ENCODE data around the gene CSTF3.
A peak's percentile ranks its signal among the peaks of the same experiment; 100 is the strongest.
"Not testable (repeated sequence)": the region's sequence is repeated elsewhere in the genome, so short reads cannot be mapped to it uniquely, and the experiment has no call there.

The CSTF3 gene

GRCh38 chr11:33161120-33162005 is at the start of gene CSTF3:
CSTF3 (minus strand) TSS chr11:33161480; CDS start chr11:33161325, 155 bp downstream.
- DNase-seq: peak; percentile 88

- no peak for DNase-seq
Measured at GRCh38 chr11:33208150-33208549, 46.9 kb upstream of the CSTF3 start.

DNA sequence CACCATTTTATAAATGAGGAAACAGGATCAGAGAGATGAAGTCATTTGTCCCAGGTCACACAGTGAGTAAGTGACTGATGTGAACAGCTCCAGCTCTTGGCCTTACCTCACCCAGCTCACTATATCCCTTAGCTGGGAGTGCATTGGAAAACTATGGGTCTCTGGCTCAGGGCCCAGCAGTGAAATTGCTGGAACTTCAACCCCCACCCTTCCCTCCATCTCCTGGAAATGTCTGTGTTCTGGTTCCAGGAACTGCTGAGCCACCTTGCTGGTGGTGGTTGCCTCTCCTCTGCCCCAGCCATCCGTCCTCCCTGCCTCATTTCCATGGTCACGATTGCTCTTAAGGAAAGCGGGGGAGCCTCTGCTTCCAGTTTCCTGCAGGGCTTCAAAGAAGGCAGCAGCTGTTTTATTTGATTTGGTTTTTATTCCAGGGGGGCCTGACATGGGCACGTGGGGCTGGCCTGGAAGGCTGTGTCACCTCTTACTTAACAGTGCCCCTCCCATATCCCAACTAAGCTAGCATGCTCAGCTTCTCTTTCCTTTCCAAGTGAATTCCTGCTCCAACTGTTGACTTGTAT is 46.2 kb upstream of the CSTF3 start:
- DNase-seq: no peak

- DNase-seq: no peak
Measured at GRCh38 chr11:33197915-33198727, 36.8 kb upstream of the CSTF3 start.

DNA sequence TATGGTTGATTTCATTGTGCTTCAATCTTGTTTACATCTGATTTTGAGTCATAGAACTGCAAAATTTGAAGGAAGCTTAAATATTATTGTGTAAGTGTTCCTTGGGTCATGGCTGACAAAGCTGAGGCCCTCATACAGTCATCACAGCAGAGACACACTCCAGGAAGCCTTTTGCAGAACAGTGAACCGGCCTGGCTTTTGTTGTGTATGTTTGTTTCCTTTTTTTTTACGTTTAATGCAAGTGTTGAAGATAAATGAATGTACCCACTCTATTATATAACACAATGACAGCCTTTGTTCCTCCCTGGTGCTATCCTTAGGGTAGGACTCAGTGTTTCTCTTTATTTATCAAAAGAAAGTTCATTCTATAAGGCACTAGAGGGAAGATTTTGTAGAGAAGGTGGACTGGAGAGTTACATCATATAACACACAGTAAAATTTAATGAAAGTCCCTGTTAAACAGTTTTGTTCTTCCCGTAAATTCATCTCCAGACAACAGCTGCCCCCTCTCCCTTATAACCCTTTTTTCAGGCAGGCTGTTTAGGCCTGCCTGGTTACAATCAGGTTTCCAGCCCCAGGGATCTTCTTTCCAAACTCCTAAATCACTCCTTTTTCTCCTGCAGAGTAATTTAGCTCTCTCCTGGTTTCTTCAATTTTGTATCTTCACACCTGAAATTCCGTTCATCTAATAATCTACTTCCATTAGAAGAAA is 34.3 kb upstream of the CSTF3 start:
- DNase-seq: no peak

DNA sequence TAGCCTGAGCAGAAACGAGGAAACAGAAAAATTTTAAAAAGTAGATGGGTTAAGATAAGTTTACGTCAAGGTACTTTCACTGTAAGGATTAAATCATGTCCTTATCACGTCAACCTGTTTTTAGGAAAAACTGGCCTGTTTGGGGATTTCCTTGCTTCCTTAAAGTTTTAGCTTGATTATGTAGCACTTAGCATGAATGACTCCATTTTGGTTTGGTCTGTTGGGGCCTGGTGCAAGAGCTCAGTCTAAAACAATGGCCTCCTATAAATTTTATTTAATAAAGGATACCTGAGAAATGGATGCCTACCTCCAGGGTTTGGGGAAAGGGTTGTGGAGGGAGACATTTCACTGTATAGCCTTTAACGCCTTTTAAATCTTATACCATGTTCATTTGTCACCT is 33.2 kb upstream of the CSTF3 start:
- no peak for DNase-seq

DNA sequence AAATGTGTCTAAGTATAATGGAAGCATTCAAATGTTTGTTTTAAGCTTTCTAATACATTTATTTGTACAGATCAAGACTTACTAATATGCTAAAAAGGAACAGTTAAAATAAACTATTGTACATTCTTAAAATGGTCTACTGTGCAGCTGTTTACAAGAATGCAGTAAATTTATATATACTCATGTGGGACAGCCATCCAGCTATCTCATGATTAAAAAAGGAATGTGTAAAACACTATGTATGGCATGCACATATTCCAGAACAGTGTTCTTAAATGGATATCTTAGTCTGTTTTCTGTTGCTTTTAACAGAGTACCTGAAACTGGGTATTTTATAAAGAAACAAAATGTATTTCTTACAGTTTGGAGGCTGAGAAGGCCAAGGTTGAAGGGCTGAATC is 30.2 kb upstream of the CSTF3 start:
- no peak for DNase-seq

- no peak for DNase-seq
Measured at GRCh38 chr11:33187998-33188722, 26.9 kb upstream of the CSTF3 start.

DNA sequence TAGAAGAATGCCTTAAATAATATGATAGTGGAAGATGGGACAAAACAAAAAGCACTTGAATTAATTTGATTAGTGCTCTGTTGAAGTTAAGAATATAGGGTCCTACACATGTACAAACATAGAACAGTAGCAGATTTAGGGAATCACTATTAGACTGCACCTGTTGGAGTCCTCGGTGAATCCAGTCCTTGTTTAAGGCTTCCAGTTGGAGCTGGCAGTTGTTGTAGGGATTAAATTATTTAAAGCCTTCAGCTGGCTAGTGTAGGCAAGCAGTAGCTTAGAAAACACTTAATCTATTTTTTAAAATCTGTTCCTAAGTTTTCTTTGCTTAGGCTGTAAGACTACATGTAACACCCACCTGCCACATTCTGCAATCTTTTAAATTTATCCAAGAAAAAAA is 24.5 kb upstream of the CSTF3 start:
- DNase-seq: no peak

- no peak for DNase-seq
Measured at GRCh38 chr11:33182246-33182878, 21.1 kb upstream of the CSTF3 start.

- DNase-seq: no peak
Measured at GRCh38 chr11:33179348-33179803, 18.1 kb upstream of the CSTF3 start.

GRCh38 chr11:33178443-33179180 is 17.3 kb upstream of the CSTF3 start:
- DNase-seq: no peak

DNA sequence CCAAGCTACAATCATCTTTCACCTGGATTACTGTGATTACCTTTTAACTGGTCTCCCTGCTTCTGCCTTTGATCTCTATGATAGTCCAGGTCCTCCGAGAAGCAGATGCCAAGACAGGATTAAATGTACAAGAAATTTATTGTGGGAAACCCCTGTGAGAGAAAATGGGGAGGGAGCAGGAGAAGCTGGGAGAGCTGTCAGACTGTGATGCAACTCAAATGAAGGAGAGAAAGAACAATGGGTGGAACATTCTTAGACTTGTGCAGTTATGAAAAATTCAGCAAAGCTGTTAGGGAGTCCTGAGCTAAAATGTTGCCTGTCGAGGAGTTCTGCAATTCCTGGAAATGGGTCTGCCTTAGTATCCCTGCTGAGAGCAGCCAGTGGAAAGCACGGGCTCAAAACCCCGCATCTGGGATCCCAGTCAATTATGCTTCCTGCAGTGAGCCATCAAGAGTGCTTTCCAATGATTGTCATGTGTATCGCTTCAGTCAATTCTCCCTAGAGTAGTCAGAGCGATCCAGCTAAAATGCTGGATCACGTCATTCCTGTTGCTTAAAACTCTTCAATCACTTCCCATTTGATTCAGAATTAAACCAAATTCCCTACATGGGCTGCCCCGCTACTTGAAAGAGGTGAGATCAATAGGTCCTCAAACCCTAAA is 16.5 kb upstream of the CSTF3 start:
- DNase-seq: no peak

- not testable (repeated sequence) for DNase-seq
Measured at GRCh38 chr11:33176760-33177159, 15.5 kb upstream of the CSTF3 start.

DNA sequence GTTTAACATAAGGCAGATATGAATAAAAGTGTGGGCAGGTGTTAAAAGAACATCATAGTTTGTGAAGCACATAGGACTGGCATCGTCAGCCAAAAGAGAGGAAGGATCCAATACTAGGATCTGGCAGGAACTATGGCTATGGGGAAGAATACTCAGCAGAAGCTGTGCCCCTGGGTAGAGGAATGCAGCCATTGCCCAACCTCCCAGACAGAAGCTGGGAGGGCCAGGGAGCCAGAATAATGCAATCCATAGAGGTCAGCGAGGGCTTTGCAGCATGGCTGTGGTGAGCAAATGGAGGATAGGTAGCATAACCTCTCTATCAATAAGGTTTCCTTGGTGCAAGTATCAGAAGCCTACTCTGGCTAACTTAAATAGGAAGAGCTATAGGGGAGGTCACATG is 11.7 kb upstream of the CSTF3 start:
- no peak for DNase-seq

DNA sequence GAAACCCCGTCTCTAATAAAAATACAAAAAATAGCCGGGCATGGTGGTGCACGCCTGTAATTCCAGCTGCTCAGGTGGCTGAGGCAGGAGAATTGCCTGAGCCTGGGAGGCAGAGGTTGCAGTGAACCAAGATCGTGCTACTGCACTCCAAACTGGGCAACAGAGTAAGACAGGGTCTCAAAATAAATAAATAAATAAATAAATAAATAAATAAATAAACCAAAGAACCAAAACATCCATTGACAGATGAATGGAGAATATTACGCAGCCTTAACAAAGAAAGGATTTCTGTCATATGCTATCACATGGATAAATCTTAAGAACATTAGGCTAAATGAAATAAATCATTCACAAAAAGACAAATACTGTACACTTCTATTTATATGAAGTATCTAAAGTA is 11.1 kb upstream of the CSTF3 start:
- no peak for DNase-seq

- DNase-seq: no peak
Measured at GRCh38 chr11:33171251-33171650, 10.0 kb upstream of the CSTF3 start.

GRCh38 chr11:33168709-33169200 is 7.5 kb upstream of the CSTF3 start:
- no peak for DNase-seq

GRCh38 chr11:33162831-33163230 is 1.6 kb upstream of the CSTF3 start:
- DNase-seq: no peak

DNA sequence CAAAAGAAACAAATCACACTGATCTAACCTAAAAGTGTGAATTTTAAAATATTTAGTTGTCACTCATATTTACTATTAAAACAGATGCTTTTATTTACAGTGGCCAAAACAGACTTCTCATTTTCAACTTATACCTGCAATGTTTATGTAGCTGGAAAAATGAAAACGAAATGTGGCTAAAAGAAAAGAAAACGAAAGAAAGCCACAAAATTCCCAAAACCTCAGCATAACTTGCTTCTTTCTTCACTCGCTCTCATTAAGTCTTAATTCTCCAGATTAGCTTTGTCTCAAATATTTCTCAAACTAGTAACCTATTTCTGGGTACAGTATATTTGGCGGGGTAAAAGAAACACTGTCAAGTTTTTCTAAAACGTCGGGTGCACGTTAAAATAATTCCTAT is 693 bp downstream of the CSTF3 start:
- DNase-seq: no peak

Measured in activated effector memory CD4-positive, alpha-beta T cell treated with Interleukin-2 at 50 U/mL for 16 hours (primary cell).